ENCODE data around the gene PLEKHM1.

The PLEKHM1 gene

GRCh38 chr17:45389354-45389753, 101.2 kb downstream of the PLEKHM1 start:
- H3K14ac ChIP-seq (ENCODE audit: low read length) = no peak overlapping the region
- no peak overlapping the region for H3K23ac ChIP-seq (ENCODE audit: low read length)
- H3K4me1 ChIP-seq (ENCODE audit: control insufficient read depth in 1 of 2, insufficient read depth in 2 of 2, low read length in 2 of 2) = no peaks in the 10 kb centered on the region
- H3K4me3 ChIP-seq (ENCODE audit: low read depth, low read length) = no peak overlapping the region
- H3K18ac ChIP-seq (ENCODE audit: low read length) = no peak overlapping the region
- no peak overlapping the region for H4K12ac ChIP-seq (ENCODE audit: low read depth, low read length)
- no peak overlapping the region for H4K91ac ChIP-seq (ENCODE audit: low read depth, low read length)
- H3K4ac ChIP-seq (ENCODE audit: low read depth, low read length) = no peak overlapping the region
- H3K27ac ChIP-seq (ENCODE audit: low read depth, low read length) = no peak overlapping the region
- DNase-seq = no peak
- no peak overlapping the region for H2BK12ac ChIP-seq (ENCODE audit: low read length)
- no peaks in the 10 kb centered on the region for H3K9me3 ChIP-seq (ENCODE audit: insufficient read depth, low read depth, low read length)
- H2AFZ ChIP-seq (ENCODE audit: insufficient read depth, low read length, poor library complexity) = no peak overlapping the region
- H2BK120ac ChIP-seq (ENCODE audit: insufficient read depth, low read length, poor library complexity) = no peak overlapping the region
- no peak overlapping the region for H2AK5ac ChIP-seq (ENCODE audit: low read length)
- H3K9ac ChIP-seq (ENCODE audit: low read length) = no peak overlapping the region
- no peaks in the 10 kb centered on the region for H3K36me3 ChIP-seq (ENCODE audit: control insufficient read depth in 1 of 2, insufficient read depth in 2 of 2, low read length in 2 of 2)
- H4K8ac ChIP-seq (ENCODE audit: low read depth, low read length) = no peak overlapping the region
- no peak overlapping the region for H3K4me2 ChIP-seq (ENCODE audit: low read length)
- WGBS (ENCODE audit: extremely low coverage, insufficient coverage, insufficient read length) = no CpG with 5 or more reads among the region's 3 CpGs
- no peak overlapping the region for H2BK5ac ChIP-seq (ENCODE audit: low read depth, low read length, poor library complexity)
- H3K79me1 ChIP-seq (ENCODE audit: low read length) = no peaks in the 10 kb centered on the region
- H3K27me3 ChIP-seq (ENCODE audit: insufficient read depth, low read length) = no peaks in the 10 kb centered on the region
- no peaks in the 10 kb centered on the region for H3K79me2 ChIP-seq (ENCODE audit: control insufficient read depth, insufficient read depth, low read length, poor library complexity)

- no peak overlapping the region for H3K18ac ChIP-seq (ENCODE audit: low read length)
- no peak overlapping the region for H3K23ac ChIP-seq (ENCODE audit: low read length)
- H3K9me3 ChIP-seq (ENCODE audit: insufficient read depth, low read depth, low read length) = no peaks in the 10 kb centered on the region
- no peak overlapping the region for H4K12ac ChIP-seq (ENCODE audit: low read depth, low read length)
- no peak overlapping the region for H2AK5ac ChIP-seq (ENCODE audit: low read length)
- H3K27ac ChIP-seq (ENCODE audit: low read depth, low read length) = no peak overlapping the region
- H3K27me3 ChIP-seq (ENCODE audit: insufficient read depth, low read length) = no peaks in the 10 kb centered on the region
- H3K9ac ChIP-seq (ENCODE audit: low read length) = no peak overlapping the region
- H3K14ac ChIP-seq (ENCODE audit: low read length) = no peak overlapping the region
- H4K8ac ChIP-seq (ENCODE audit: low read depth, low read length) = no peak overlapping the region
- H3K79me1 ChIP-seq (ENCODE audit: low read length) = no peaks in the 10 kb centered on the region
- no peak for DNase-seq
- 100% methylated on average over 4 of the region's 10 CpGs for WGBS (ENCODE audit: extremely low coverage, insufficient coverage, insufficient read length)
- no peak overlapping the region for H2BK5ac ChIP-seq (ENCODE audit: low read depth, low read length, poor library complexity)
- no peak overlapping the region for H3K4ac ChIP-seq (ENCODE audit: low read depth, low read length)
- no peak overlapping the region for H4K91ac ChIP-seq (ENCODE audit: low read depth, low read length)
- no peak overlapping the region for H2BK12ac ChIP-seq (ENCODE audit: low read length)
- H3K79me2 ChIP-seq (ENCODE audit: control insufficient read depth, insufficient read depth, low read length, poor library complexity) = no peaks in the 10 kb centered on the region
- H3K4me2 ChIP-seq (ENCODE audit: low read length) = no peak overlapping the region
- H3K4me1 ChIP-seq (ENCODE audit: control insufficient read depth in 1 of 2, insufficient read depth in 2 of 2, low read length in 2 of 2) = no peaks in the 10 kb centered on the region
- H3K4me3 ChIP-seq (ENCODE audit: low read depth, low read length) = no peak overlapping the region
- H2AFZ ChIP-seq (ENCODE audit: insufficient read depth, low read length, poor library complexity) = no peak overlapping the region
- no peak overlapping the region for H2BK120ac ChIP-seq (ENCODE audit: insufficient read depth, low read length, poor library complexity)
- H3K36me3 ChIP-seq (ENCODE audit: control insufficient read depth in 1 of 2, insufficient read depth in 2 of 2, low read length in 2 of 2) = no peaks in the 10 kb centered on the region
Observed at GRCh38 chr17:45388604-45389325, 101.8 kb downstream of the PLEKHM1 start.

- H3K18ac ChIP-seq (ENCODE audit: low read length) = no peak overlapping the region
- no peaks in the 10 kb centered on the region for H3K79me2 ChIP-seq (ENCODE audit: control insufficient read depth, insufficient read depth, low read length, poor library complexity)
Observed at GRCh38 chr17:45387739-45388138, 102.8 kb downstream of the PLEKHM1 start.

GRCh38 chr17:45386178-45386577, 104.3 kb downstream of the PLEKHM1 start:
- no peak overlapping the region for H2AK5ac ChIP-seq (ENCODE audit: low read length)
- no peak overlapping the region for H4K91ac ChIP-seq (ENCODE audit: low read depth, low read length)
- no peak overlapping the region for H2BK120ac ChIP-seq (ENCODE audit: insufficient read depth, low read length, poor library complexity)
- no peak overlapping the region for H3K4me3 ChIP-seq (ENCODE audit: low read depth, low read length)
- H4K12ac ChIP-seq (ENCODE audit: low read depth, low read length) = no peak overlapping the region
- no peak overlapping the region for H3K27ac ChIP-seq (ENCODE audit: low read depth, low read length)
- no CpG with 5 or more reads among the region's 4 CpGs for WGBS (ENCODE audit: extremely low coverage, insufficient coverage, insufficient read length)
- no peak overlapping the region for H3K4ac ChIP-seq (ENCODE audit: low read depth, low read length)
- H3K9me3 ChIP-seq (ENCODE audit: insufficient read depth, low read depth, low read length) = no peaks in the 10 kb centered on the region
- no peaks in the 10 kb centered on the region for H3K36me3 ChIP-seq (ENCODE audit: control insufficient read depth in 1 of 2, insufficient read depth in 2 of 2, low read length in 2 of 2)
- no peak overlapping the region for H4K8ac ChIP-seq (ENCODE audit: low read depth, low read length)
- no peak overlapping the region for H2BK12ac ChIP-seq (ENCODE audit: low read length)
- H3K4me2 ChIP-seq (ENCODE audit: low read length) = no peak overlapping the region
- H3K23ac ChIP-seq (ENCODE audit: low read length) = no peak overlapping the region
- no peaks in the 10 kb centered on the region for H3K79me2 ChIP-seq (ENCODE audit: control insufficient read depth, insufficient read depth, low read length, poor library complexity)
- H3K14ac ChIP-seq (ENCODE audit: low read length) = no peak overlapping the region
- H3K79me1 ChIP-seq (ENCODE audit: low read length) = no peaks in the 10 kb centered on the region
- no peak overlapping the region for H3K9ac ChIP-seq (ENCODE audit: low read length)
- no peak for DNase-seq
- no peak overlapping the region for H2BK5ac ChIP-seq (ENCODE audit: low read depth, low read length, poor library complexity)
- H3K18ac ChIP-seq (ENCODE audit: low read length) = no peak overlapping the region
- no peaks in the 10 kb centered on the region for H3K4me1 ChIP-seq (ENCODE audit: control insufficient read depth in 1 of 2, insufficient read depth in 2 of 2, low read length in 2 of 2)
- H3K27me3 ChIP-seq (ENCODE audit: insufficient read depth, low read length) = no peaks in the 10 kb centered on the region
- H2AFZ ChIP-seq (ENCODE audit: insufficient read depth, low read length, poor library complexity) = no peak overlapping the region

More at GRCh38 chr17:45387739-45388138, 102.8 kb downstream of the PLEKHM1 start:
- no peak overlapping the region for H2AK5ac ChIP-seq (ENCODE audit: low read length)
- H3K4ac ChIP-seq (ENCODE audit: low read depth, low read length) = no peak overlapping the region
- no peak overlapping the region for H4K8ac ChIP-seq (ENCODE audit: low read depth, low read length)
- no peak overlapping the region for H3K4me2 ChIP-seq (ENCODE audit: low read length)
- H3K79me1 ChIP-seq (ENCODE audit: low read length) = no peaks in the 10 kb centered on the region
- H3K9ac ChIP-seq (ENCODE audit: low read length) = no peak overlapping the region
- H3K23ac ChIP-seq (ENCODE audit: low read length) = no peak overlapping the region
- no peak overlapping the region for H4K12ac ChIP-seq (ENCODE audit: low read depth, low read length)
- no peak overlapping the region for H2BK120ac ChIP-seq (ENCODE audit: insufficient read depth, low read length, poor library complexity)
- no peak overlapping the region for H3K27ac ChIP-seq (ENCODE audit: low read depth, low read length)
- no peak overlapping the region for H4K91ac ChIP-seq (ENCODE audit: low read depth, low read length)
- H2AFZ ChIP-seq (ENCODE audit: insufficient read depth, low read length, poor library complexity) = no peak overlapping the region
- H3K9me3 ChIP-seq (ENCODE audit: insufficient read depth, low read depth, low read length) = no peaks in the 10 kb centered on the region
- no peaks in the 10 kb centered on the region for H3K27me3 ChIP-seq (ENCODE audit: insufficient read depth, low read length)
- no peak overlapping the region for H3K14ac ChIP-seq (ENCODE audit: low read length)
- H3K4me3 ChIP-seq (ENCODE audit: low read depth, low read length) = no peak overlapping the region
- no peaks in the 10 kb centered on the region for H3K36me3 ChIP-seq (ENCODE audit: control insufficient read depth in 1 of 2, insufficient read depth in 2 of 2, low read length in 2 of 2)
- no CpG with 5 or more reads among the region's 3 CpGs for WGBS (ENCODE audit: extremely low coverage, insufficient coverage, insufficient read length)
- no peak overlapping the region for H2BK5ac ChIP-seq (ENCODE audit: low read depth, low read length, poor library complexity)
- DNase-seq = no peak
- no peaks in the 10 kb centered on the region for H3K4me1 ChIP-seq (ENCODE audit: control insufficient read depth in 1 of 2, insufficient read depth in 2 of 2, low read length in 2 of 2)
- H2BK12ac ChIP-seq (ENCODE audit: low read length) = no peak overlapping the region

Measured in trophoblast cell (in vitro differentiated cells and primary cell).